ENCODE measurements around the gene USP17L26.
"Not testable (repeated sequence)": the region's sequence is repeated elsewhere in the genome, so short reads cannot be mapped to it uniquely, and the experiment has no call there.

USP17L26 gene, protein sequence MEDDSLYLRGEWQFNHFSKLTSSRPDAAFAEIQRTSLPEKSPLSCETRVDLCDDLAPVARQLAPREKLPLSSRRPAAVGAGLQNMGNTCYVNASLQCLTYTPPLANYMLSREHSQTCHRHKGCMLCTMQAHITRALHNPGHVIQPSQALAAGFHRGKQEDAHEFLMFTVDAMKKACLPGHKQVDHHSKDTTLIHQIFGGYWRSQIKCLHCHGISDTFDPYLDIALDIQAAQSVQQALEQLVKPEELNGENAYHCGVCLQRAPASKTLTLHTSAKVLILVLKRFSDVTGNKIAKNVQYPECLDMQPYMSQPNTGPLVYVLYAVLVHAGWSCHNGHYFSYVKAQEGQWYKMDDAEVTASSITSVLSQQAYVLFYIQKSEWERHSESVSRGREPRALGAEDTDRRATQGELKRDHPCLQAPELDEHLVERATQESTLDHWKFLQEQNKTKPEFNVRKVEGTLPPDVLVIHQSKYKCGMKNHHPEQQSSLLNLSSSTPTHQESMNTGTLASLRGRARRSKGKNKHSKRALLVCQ

DNA sequence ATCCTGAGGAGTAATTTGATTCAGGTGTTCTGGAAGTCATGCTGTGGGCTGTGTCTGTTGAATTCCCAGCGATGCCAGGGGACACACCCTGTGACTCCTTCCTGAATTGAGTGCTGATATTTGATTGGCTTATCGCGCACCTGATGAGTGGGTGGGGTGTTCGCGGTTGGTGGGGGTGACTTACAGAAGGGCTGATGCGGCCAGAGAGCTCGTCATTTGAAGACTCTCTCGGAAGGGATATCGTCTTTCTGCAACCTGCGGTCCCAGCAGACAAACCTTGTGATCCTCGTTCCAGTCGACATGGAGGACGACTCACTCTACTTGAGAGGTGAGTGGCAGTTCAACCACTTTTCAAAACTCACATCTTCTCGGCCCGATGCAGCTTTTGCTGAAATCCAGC lies at the start of gene USP17L26:
Gene USP17L26 (plus strand): TSS at position 301 of the 400 bp plus-strand sequence. CDS start 0 bp downstream, at position 301.
- DNase-seq (ENCODE audit: low read depth in 2 of 3, low spot score in 2 of 3) = not testable (repeated sequence)

GRCh38 chr4:9324191-9324590 lies 10.3 kb upstream of the USP17L26 start:
- not testable (repeated sequence) for DNase-seq (ENCODE audit: low read depth in 2 of 3, low spot score in 2 of 3)

- not testable (repeated sequence) for DNase-seq (ENCODE audit: low read depth in 2 of 3, low spot score in 2 of 3)
Observed at GRCh38 chr4:9324865-9325264, 9.6 kb upstream of the USP17L26 start, which contains the start of gene USP17L24. USP17L24 (plus strand) TSS chr4:9325165; CDS start chr4:9325165, 0 bp downstream.

DNA sequence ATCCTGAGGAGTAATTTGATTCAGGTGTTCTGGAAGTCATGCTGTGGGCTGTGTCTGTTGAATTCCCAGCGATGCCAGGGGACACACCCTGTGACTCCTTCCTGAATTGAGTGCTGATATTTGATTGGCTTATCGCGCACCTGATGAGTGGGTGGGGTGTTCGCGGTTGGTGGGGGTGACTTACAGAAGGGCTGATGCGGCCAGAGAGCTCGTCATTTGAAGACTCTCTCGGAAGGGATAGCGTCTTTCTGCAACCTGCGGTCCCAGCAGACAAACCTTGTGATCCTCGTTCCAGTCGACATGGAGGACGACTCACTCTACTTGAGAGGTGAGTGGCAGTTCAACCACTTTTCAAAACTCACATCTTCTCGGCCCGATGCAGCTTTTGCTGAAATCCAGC lies 4.8 kb upstream of the USP17L26 start, which contains the start of gene USP17L25:
Gene USP17L25 (plus strand): TSS at position 301 of the 400 bp plus-strand sequence. CDS start 0 bp downstream, at position 301.
- not testable (repeated sequence) for DNase-seq (ENCODE audit: low read depth in 2 of 3, low spot score in 2 of 3)

GRCh38 chr4:9339103-9339502 lies 4.6 kb downstream of the USP17L26 start, which contains the start of gene USP17L5:
USP17L5 (plus strand) TSS chr4:9339403; CDS start chr4:9339403, 0 bp downstream.
- DNase-seq (ENCODE audit: low read depth in 2 of 3, low spot score in 2 of 3) = not testable (repeated sequence)

GRCh38 chr4:9343848-9344247 lies 9.4 kb downstream of the USP17L26 start, which contains the start of gene USP17L27:
USP17L27 (plus strand) TSS chr4:9344148; CDS start chr4:9344148, 0 bp downstream.
- DNase-seq (ENCODE audit: low read depth in 2 of 3, low spot score in 2 of 3) = not testable (repeated sequence)

- not testable (repeated sequence) for DNase-seq (ENCODE audit: low read depth in 2 of 3, low spot score in 2 of 3)
Observed at GRCh38 chr4:9348593-9348992, 14.1 kb downstream of the USP17L26 start, which contains the start of gene USP17L28. USP17L28 (plus strand) TSS chr4:9348893; CDS start chr4:9348893, 0 bp downstream.

GRCh38 chr4:9350866-9351265 lies 16.4 kb downstream of the USP17L26 start:
- DNase-seq (ENCODE audit: low read depth in 2 of 3, low spot score in 2 of 3) = not testable (repeated sequence)

DNA sequence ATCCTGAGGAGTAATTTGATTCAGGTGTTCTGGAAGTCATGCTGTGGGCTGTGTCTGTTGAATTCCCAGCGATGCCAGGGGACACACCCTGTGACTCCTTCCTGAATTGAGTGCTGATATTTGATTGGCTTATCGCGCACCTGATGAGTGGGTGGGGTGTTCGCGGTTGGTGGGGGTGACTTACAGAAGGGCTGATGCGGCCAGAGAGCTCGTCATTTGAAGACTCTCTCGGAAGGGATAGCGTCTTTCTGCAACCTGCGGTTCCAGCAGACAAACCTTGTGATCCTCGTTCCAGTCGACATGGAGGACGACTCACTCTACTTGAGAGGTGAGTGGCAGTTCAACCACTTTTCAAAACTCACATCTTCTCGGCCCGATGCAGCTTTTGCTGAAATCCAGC lies 18.9 kb downstream of the USP17L26 start, which contains the start of gene USP17L29:
Gene USP17L29 (plus strand): TSS at position 301 of the 400 bp plus-strand sequence. CDS start 0 bp downstream, at position 301.
- not testable (repeated sequence) for DNase-seq (ENCODE audit: low read depth in 2 of 3, low spot score in 2 of 3)

- DNase-seq (ENCODE audit: low read depth in 2 of 3, low spot score in 2 of 3) = not testable (repeated sequence)
Observed at GRCh38 chr4:9362829-9363228, 28.4 kb downstream of the USP17L26 start, which contains the start of gene USP17L30. USP17L30 (plus strand) TSS chr4:9363129; CDS start chr4:9363129, 0 bp downstream.

GRCh38 chr4:9379881-9380280 lies 45.4 kb downstream of the USP17L26 start:
- DNase-seq (ENCODE audit: low read depth in 2 of 3, low spot score in 2 of 3) = not testable (repeated sequence)

- peak; percentile 2 to 8 (median 4) for DNase-seq (ENCODE audit: low read depth in 2 of 3, low spot score in 2 of 3)
Observed at GRCh38 chr4:9381012-9381534, 46.6 kb downstream of the USP17L26 start.

- no peak for DNase-seq (ENCODE audit: low read depth in 2 of 3, low spot score in 2 of 3)
Observed at GRCh38 chr4:9384126-9384525, 49.7 kb downstream of the USP17L26 start.
